CD4-positive, alpha-beta T cell treated with Interleukin-6 for 4 hours (primary cell): Measurements from ENCODE around the gene APOL3.
"Not testable (repeated sequence)": the region's sequence is repeated elsewhere in the genome, so short reads cannot be mapped to it uniquely, and the experiment has no call there.

Experiments used
- DNase-seq: peaks from one replicate; pipeline ENCODE4 v3.0.0-alpha.2; 2020; ENCODE audit warnings: mixed read lengths

Gene APOL3

DNA sequence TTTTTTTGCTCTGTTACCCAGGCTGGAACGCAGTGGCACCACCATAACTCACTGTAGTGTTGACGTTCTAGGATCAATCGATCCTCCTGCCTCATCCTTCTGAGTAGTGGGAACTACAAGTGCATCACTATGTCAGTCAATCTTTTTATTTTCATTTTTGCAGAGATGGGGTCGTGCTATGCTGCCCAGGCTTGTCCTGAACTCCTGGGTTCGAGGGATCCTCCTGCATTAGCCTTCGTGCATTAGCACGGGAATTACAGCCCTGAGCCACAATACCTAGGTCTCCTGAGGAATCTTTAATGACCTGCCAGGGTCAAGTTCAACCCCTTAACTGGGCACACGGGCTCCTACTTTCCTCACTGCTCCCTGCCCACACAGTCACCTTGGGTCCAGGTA is 4.4 kb downstream of the APOL3 start:
- no peak for DNase-seq

DNA sequence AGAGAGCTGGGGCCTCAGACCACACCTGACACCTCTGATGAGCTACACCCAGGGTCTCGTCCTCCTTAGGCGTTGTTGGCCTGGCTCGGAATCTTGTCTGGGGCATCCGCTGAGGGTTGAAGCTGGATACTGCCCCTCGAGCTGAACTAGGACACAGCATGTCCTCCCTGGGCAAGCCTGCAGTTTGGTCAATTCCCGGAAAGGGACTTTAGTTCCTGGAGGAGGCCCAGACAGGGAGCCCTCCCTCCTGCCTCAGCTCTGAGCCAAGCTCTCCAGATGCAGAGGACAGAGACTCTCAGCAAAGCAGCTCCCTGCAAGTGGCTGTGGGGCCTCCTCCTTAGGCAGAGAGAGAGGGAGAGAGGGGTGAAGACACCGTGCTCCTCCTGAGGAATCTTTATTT is 4.9 kb downstream of the APOL3 start:
- DNase-seq = no peak

DNA sequence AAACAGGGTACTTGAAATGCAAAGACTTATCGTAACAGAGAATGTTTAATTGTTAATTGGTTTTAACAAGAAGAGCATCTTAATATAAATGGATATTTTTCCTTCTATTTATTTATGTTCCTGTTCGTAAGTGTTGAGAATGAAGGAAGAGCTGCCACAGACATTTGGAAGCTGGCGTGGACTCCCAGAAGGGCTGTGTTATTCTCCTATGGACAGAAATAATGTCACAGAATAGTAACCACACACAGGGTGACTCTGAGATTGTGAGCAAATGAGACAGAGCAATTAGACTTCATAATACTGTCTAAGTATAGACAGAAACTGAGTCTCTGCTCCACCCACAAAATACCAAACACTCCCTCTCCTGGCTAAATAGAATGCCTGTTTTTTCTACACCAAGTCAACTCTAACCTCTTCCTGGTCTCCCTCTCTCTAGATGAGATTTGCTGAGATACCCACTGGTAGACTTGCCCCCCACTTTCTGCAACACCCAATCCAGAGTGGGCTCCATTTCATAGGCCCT is 6.1 kb downstream of the APOL3 start:
- DNase-seq = no peak

DNA sequence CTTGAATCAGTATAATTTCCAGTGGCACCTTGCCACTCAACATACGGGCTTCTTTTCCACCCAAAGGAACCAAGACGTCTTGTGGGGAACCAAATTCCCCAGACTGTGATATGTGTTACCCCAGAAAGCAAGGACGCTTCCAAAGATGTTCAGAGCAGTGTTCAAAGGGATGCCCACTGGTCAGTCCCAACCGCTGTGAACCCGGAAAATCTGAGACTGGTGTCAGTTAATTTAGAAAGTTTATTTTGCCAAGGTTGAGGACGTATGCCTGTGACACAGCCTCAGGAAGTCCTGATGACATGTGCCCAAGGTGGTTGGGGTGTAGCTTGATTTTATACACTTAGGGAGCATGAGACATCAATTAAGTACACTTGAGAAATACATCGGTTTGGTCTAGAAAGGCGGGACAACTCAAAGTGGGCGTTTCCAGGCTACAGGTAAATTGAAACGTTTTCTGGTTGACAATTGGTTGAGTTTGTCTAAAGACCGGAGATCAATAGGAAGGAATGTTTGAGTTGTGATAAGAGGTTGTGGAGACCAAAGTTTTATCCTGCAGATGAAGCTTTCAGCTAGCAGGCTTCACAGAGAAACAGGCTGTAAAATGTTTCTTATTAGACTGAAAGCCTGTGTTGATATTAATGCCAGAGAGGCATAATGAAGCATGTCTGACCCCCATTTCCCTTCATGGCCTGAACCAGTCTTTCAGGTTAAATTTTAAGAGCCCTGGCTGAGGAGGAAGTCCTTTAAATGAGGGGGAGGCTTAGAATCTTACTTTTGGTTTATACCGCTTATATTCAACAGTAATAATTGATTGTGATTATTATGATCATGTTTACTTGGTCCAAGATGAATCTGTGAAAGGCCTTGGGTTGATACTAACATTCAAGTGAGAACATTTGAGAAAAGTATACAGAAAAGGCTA is 6.8 kb downstream of the APOL3 start:
- DNase-seq = no peak

- DNase-seq = not testable (repeated sequence)
These were observed 7.7 kb downstream of the APOL3 start for GRCh38 chr22:36152821-36153220.

GRCh38 chr22:36152088-36152487 is 8.5 kb downstream of the APOL3 start:
- no peak for DNase-seq

GRCh38 chr22:36151006-36151595 is 9.5 kb downstream of the APOL3 start:
- no peak for DNase-seq

- DNase-seq = no peak
These were observed 11.1 kb downstream of the APOL3 start for GRCh38 chr22:36149441-36149840.

GRCh38 chr22:36148411-36148810 is 12.1 kb downstream of the APOL3 start:
- DNase-seq = no peak

GRCh38 chr22:36147196-36147791 is 13.3 kb downstream of the APOL3 start:
- DNase-seq = no peak

DNA sequence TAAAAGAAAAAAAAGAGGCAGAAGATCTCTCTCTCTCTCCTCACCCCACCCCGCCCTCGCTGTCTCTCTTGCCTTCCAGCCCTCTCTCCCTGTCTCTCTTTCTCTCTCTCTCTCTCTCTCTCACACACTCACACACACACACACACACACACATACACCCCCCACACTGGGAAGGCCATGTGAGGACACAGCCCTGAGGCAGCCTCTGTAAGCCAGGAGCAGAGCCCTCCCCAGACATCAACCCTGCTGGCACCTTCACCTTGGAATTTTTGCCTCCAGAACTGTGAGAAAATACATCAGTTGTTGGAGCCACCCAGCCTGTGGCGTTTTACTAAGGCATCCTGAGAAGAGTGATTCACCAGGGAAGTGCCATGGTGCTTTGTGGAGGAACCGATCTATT is 14.7 kb downstream of the APOL3 start:
- DNase-seq = no peak

GRCh38 chr22:36144886-36145541 is 15.5 kb downstream of the APOL3 start:
- DNase-seq = peak; percentile 51

DNA sequence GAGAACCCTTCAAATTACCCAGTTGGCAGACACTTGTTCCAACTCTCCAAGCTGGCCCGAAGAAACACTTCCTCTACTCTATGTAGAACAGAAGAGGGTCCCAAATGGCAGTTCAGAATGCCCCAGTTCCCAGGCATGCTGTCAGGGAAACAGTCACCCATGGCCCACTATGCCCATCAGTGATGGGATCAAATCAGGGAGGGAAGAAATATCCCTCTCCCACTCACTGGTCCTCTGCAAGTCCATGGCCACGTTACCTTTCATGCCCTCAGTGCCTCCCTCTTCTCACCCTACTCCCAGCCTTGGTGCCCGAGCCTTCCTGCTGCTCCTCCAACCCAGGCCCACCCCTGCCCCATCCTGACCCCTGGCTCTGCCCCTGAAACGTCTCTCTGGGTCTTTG is 16.6 kb downstream of the APOL3 start:
- no peak for DNase-seq

- DNase-seq = no peak
These were observed 17.3 kb downstream of the APOL3 start for GRCh38 chr22:36143066-36143815.

GRCh38 chr22:36141481-36141880 is 19.1 kb downstream of the APOL3 start:
- no peak for DNase-seq

DNA sequence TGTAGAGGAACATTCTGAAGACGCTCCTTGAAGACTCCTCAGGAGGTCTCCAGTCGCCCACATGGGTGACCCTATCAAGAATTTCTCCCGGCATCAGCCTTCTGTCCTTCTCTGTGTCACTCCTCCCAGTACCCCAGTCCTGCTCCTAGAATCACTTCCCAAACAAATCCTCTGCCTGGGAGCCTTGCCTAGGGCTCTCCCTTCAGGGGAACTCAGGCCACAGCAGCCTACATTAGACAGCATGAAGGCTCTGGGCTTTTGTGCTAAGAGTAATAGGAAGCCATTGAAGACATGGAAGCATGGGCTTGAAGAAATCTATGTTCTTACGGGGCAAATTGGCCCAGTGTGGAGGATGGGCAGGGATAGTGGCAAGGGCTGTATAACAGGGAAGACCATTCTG is 21.8 kb downstream of the APOL3 start:
- not testable (repeated sequence) for DNase-seq

GRCh38 chr22:36136988-36137387 is 23.6 kb downstream of the APOL3 start:
- DNase-seq = no peak

DNA sequence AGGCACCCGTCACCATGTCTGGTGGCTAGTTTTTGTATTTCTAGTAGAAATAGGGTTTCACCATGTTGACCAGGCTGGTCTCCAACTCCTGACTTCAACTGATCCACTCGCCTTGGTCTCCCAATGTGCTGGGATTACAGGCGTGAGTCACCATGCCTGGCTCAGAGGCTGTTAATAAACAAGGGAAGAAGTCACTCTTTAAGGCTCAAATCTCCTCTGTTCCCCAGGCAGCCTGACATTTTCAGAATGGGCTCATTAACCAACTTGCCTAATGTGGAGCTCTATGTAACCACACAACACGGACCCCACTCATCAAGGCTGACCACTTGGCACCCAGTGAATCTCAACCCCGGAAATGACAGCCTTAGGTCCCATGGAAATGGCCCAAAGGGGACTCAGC is 24.1 kb downstream of the APOL3 start:
- DNase-seq = no peak

DNA sequence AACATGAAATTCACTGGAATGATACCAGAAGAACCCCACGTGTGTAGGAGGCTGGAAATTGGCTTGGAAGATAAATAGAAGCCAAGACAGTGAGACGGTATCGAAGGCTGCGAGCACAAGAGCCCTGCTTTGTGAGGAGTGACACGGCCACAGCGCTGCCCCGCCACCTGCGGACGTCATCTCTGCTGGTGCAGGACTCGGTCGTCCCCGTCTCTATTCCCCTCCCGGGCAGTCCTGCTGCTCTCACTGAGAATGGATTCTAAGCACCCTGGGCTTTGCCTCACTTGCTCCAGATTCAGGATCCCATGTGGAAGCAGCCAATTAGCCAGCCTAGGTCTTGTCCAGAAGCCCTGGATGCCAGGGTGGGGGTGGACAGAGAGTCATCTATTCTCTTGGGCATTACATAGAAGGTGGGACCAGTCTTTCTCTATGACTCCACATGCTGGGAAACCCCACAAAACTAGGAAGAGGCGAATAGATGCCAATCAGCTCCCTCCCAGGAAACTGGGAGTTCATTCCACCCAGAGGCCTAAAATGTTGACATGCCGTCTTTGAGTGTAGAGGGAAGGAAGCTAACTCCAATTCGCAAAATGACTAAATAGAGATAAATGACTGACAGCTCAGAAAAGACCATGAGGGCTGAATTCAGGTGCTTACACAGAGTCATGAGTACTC is 25.1 kb downstream of the APOL3 start:
- DNase-seq = no peak

- no peak for DNase-seq
These were observed 26.4 kb downstream of the APOL3 start for GRCh38 chr22:36134182-36134581.

DNA sequence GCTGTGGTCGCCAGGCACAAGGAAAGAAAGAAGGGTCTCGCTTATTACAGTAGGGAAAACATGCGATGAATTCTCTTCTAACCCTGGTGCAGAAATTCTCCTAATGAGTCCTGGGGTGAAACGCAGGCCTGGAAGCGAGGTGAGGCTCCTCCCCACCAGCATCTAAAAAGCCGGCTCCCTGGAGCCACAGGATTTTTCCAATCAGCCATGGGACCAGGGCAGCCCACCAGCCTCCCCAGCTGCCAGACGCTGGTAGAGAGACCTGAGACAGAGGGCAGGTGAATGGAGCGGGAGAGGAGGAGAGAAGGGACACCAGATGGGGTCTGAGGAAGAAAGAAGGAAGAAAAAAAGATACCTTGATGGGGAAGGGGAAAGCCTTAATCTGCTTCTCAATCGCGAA is 28.6 kb downstream of the APOL3 start:
- no peak for DNase-seq
